Hematopoietic multipotent progenitor cell treated with erythropoietin and hydrocortisone succinate and interleukin-3 and kit ligand, for 15 days (in vitro differentiated cells): Measurements from ENCODE around the gene GPC3.

Experiments
- DNase-seq: peaks from one replicate; pipeline ENCODE4 v3.0.0-alpha.2; 2015; ENCODE audit warnings: low spot score

GPC3 gene

GRCh38 chrX:133511041-133511440 is 474.4 kb downstream of the GPC3 start:
- no peak for DNase-seq

- no peak for DNase-seq
These were observed 488.0 kb downstream of the GPC3 start for GRCh38 chrX:133497356-133497755.

GRCh38 chrX:133495464-133496391 is 489.7 kb downstream of the GPC3 start:
- DNase-seq = no peak

GRCh38 chrX:133493366-133493765 is 492.0 kb downstream of the GPC3 start:
- DNase-seq = no peak

GRCh38 chrX:133490955-133491354 is 494.4 kb downstream of the GPC3 start:
- DNase-seq = no peak
